Colonic mucosa (tissue), 4 donors: ENCODE measurements around the gene RIN3. TPM values are rescaled to one million over a fixed set of nuclear protein-coding genes. Genes with fewer than 3 reads are reported as not detected.

Source experiments
- DNase-seq: peaks from one replicate; pipeline ENCODE4 v3.0.0-alpha.2; 2020
- H3K27ac ChIP-seq: fragments of 200-600 bp; one replicate; pipeline ENCODE4 v1.8.0; 2021
- H3K27me3 ChIP-seq: fragments of 200-600 bp; one replicate; pipeline ENCODE4 v1.8.0; 2021
- H3K36me3 ChIP-seq: fragments of 200-600 bp; one replicate; pipeline ENCODE4 v1.8.0; 2021
- H3K4me1 ChIP-seq: fragments of 200-600 bp; one replicate; pipeline ENCODE4 v1.8.0; 2021; ENCODE audit warnings: mild to moderate bottlenecking
- H3K4me3 ChIP-seq: fragments of 200-600 bp; one replicate; pipeline ENCODE4 v1.8.0; 2021
- H3K9ac ChIP-seq, 2 donors: one replicate each; pipeline ENCODE4 v1.7.0; 2013; ENCODE audit warnings: control low read depth in 2 of 2, low read depth in 2 of 2, low read length in 2 of 2
- H3K9me3 ChIP-seq: fragments of 200-600 bp; one replicate; pipeline ENCODE4 v1.8.0; 2021
- intact Hi-C: fragments of 100-400 bp; cut with DNase I; formaldehyde crosslinking; loops from one replicate; pipeline ENCODE4 v1.14.1; 2022
- total RNA-seq, 2 donors: library from RNA; stranded (reverse); fragmentation: NEBNext Ultra II Directional in 1 of 2; extraction: Animal tissue kit (Norgen Biotek cat#: 25700) in 1 of 2; gene quantifications; one replicate each; pipeline ENCODE4 v1.2.1, GENCODE V29; 2021
- TF ChIP-seq, protein P1 (sequence below): fragments of 200-600 bp; IDR thresholded peaks from one replicate; pipeline ENCODE4 v1.8.0; 2022; ENCODE audit warnings: antibody characterized with exemption, mild to moderate bottlenecking
- donor health status: healthy.
- donor health status: DM: no; HTN: no; CAD: no.
- donor health status: DM: no; HTN: no; CAD: no.

Gene RIN3
- total RNA-seq, 2 donors from 2014 or later: 18.4 to 23.2 TPM

DNA sequence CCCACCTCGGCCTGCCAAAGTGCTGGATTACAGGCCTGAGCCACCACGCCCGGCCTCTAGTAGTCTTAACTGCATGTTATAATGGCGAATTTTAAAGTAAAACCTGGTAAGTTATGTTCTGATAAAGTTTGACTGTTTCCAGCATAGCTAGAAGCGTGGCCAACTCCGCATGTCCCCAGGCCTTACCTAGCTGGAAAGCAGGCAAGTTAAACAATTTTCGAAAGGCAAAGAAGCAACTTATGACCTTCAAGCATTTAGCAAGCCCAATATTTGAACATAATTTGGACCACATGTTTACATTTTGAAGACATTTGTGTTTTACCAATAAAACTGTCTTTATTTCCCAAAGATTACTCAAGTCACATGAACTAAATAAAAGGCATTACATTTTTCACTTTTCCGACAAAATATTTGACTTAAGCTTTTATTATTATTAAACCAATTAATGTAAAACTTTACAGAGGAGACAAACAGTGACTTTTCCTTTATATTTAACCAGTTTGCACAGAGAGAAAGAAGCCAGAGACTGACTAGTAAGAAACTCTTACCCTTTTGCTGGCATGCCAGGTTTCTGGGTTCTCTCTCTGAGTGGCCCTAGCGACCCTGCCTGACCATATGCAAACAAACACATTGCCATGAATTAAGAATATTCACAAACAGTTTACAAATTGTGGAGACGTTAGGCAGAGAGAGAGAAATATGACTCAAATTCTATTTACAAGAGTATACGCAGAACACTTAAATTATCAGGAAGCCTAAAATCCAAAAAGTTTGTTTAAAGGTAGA lies 106.3 kb downstream of the RIN3 start:
- intact Hi-C loops: no loop called here
- no peak for DNase-seq
- H3K27ac ChIP-seq: no peak overlapping the region

GRCh38 chr14:92622311-92622710 lies 108.7 kb downstream of the RIN3 start:
- Histone ChIP-seq H3K9ac (no peak overlapping the region), H3K9me3 (no peaks in the 10 kb centered on the region), H3K4me3 (no peak overlapping the region), H3K27ac (no peak overlapping the region), H3K4me1 (no peaks in the 10 kb centered on the region), H3K36me3 (no peaks in the 10 kb centered on the region), H3K27me3 (no peaks in the 10 kb centered on the region)
- intact Hi-C loops: no loop called here
- TF ChIP-seq, protein P1, sequence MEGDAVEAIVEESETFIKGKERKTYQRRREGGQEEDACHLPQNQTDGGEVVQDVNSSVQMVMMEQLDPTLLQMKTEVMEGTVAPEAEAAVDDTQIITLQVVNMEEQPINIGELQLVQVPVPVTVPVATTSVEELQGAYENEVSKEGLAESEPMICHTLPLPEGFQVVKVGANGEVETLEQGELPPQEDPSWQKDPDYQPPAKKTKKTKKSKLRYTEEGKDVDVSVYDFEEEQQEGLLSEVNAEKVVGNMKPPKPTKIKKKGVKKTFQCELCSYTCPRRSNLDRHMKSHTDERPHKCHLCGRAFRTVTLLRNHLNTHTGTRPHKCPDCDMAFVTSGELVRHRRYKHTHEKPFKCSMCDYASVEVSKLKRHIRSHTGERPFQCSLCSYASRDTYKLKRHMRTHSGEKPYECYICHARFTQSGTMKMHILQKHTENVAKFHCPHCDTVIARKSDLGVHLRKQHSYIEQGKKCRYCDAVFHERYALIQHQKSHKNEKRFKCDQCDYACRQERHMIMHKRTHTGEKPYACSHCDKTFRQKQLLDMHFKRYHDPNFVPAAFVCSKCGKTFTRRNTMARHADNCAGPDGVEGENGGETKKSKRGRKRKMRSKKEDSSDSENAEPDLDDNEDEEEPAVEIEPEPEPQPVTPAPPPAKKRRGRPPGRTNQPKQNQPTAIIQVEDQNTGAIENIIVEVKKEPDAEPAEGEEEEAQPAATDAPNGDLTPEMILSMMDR: no peak
- DNase-seq: no peak

More for the DNA sequence above, 106.3 kb downstream of the RIN3 start:
- TF ChIP-seq, protein P1: no peak
- Histone ChIP-seq H3K9ac (no peak overlapping the region), H3K27me3 (no peaks in the 10 kb centered on the region), H3K4me1 (no peaks in the 10 kb centered on the region), H3K4me3 (no peak overlapping the region), H3K9me3 (no peaks in the 10 kb centered on the region), H3K36me3 (no peaks in the 10 kb centered on the region)

DNA sequence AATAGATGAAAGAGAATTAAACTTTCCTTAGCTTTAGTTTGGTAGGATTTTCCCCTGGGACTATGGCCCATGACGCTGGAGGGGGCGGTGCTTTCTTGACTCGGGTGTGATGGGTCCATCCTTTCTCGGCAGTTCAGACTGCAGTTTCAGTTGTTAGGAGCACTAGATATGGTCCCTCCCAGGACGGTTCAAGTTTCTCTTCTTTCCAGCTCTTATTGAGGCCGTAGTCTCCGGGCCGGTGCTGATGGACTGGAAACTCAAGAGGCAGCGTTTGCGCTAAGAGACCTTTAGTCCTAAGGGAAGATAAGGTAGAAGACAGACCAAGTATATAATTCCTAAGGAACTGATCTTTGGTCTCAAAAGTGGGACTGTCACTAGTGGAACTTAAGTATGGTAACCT lies 111.2 kb downstream of the RIN3 start:
- H3K9ac ChIP-seq: no peak overlapping the region
- H3K4me3 ChIP-seq: no peak overlapping the region
- intact Hi-C loops: no loop called here
- no peaks in the 10 kb centered on the region for H3K9me3 ChIP-seq
- H3K27me3 ChIP-seq: no peaks in the 10 kb centered on the region
- TF ChIP-seq, protein P1: no peak
- no peaks in the 10 kb centered on the region for H3K4me1 ChIP-seq
- no peak for DNase-seq
- no peaks in the 10 kb centered on the region for H3K36me3 ChIP-seq
- H3K27ac ChIP-seq: no peak overlapping the region

DNA sequence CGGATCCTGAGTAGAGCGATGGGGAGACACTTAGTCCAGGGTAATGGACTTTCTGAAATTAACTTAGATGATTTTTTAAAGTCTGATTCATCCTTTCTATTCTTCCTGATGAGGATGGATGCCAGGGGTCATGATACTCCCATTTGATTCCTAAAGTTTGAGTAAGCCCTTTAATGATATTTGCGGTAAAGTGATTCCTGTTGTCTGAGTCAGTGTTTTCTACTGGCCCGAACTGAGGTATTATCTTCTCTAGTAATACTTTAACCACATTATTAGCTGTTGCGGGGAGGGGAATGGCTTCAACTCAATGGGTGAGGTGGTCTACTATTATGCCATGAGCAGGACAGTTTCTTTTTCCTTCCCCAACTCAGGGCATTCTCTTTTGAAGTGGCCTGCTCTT lies 111.6 kb downstream of the RIN3 start:
- Histone ChIP-seq H3K9me3 (no peaks in the 10 kb centered on the region), H3K27ac (no peak overlapping the region), H3K4me1 (no peaks in the 10 kb centered on the region), H3K9ac (no peak overlapping the region), H3K36me3 (no peaks in the 10 kb centered on the region), H3K27me3 (no peaks in the 10 kb centered on the region), H3K4me3 (no peak overlapping the region)
- TF ChIP-seq, protein P1: no peak
- intact Hi-C loops: no loop called here
- no peak for DNase-seq

DNA sequence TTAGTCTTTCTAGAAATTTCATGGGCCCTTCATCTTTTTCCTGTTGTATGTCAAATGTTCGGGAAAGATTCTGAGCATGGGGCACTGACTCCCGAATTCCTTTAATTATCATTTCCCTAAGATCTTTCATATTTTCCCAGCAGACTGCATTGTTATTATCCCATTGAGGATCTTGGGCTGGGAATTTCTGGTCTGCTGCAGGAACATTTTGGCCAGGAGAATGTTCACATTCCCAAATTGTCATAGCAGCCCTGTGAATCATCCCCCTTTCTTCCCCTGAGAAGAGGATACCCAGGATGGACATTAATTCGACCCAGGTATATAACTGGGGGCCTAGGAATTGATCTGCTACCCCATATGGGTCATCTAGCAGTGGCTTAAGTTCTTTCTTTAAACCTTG lies 112.5 kb downstream of the RIN3 start:
- no peak overlapping the region for H3K27ac ChIP-seq
- H3K4me1 ChIP-seq: no peaks in the 10 kb centered on the region
- no peaks in the 10 kb centered on the region for H3K27me3 ChIP-seq
- TF ChIP-seq, protein P1: no peak
- no peaks in the 10 kb centered on the region for H3K36me3 ChIP-seq
- no peaks in the 10 kb centered on the region for H3K9me3 ChIP-seq
- intact Hi-C loops: no loop called here
- H3K9ac ChIP-seq: no peak overlapping the region
- no peak for DNase-seq
- no peak overlapping the region for H3K4me3 ChIP-seq
